ENCODE data around the gene CDX1. TPM values are rescaled to one million over a fixed set of nuclear protein-coding genes. Genes with fewer than 3 reads are reported as not detected.

The CDX1 gene
- total and polyA plus RNA-seq, 5 donors from 2014 or later = not detected

DNA sequence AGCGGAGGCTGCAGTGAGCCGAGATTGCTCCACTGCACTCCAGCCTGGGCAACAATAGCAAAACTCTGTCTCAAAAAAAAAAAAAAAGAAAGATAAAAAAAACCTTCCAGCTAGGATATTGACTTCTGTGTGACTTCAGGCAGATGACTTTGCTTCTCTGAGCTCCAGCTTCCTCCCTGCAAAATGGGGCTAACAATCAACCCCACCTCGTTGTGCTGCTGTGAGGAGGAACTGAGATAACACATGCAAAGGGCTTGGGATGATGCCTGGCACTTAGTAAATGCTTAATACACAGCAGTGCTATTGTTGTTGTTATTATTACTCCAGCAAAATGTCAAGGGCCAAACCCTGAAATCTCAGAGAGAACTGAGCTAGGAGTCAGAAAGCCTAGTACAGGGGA, 3.5 kb upstream of the CDX1 start:
- peaks cover 22% of the 10 kb centered on the region for H3K27me3 Mint-ChIP-seq
- H3K4me3 ChIP-seq (ENCODE audit: low read depth, low read length) = no peak overlapping the region
- H3K27ac ChIP-seq (ENCODE audit: insufficient read depth, low read length, poor library complexity, severe bottlenecking) = no peak overlapping the region
- H3K9me3 Mint-ChIP-seq = no peaks in the 10 kb centered on the region
- H3K4me3 Mint-ChIP-seq = no peak overlapping the region
- H3K27ac Mint-ChIP-seq = no peak overlapping the region
- no peaks in the 10 kb centered on the region for H3K27me3 ChIP-seq (ENCODE audit: control insufficient read depth, insufficient read depth, low read length)
- no peaks in the 10 kb centered on the region for H3K9me3 ChIP-seq (ENCODE audit: control insufficient read depth in 2 of 2, low read length in 2 of 2)
- ATAC-seq (ENCODE audit: low read depth in 2 of 2) (no peak), DNase-seq (no peak)
- no peaks in the 10 kb centered on the region for H3K4me1 Mint-ChIP-seq
- H3K36me3 ChIP-seq (ENCODE audit: control insufficient read depth, insufficient read depth, low read length) = no peaks in the 10 kb centered on the region
- no peaks in the 10 kb centered on the region for H3K4me1 ChIP-seq (ENCODE audit: control insufficient read depth, insufficient read depth, low read length, poor library complexity, severe bottlenecking)
- no peaks in the 10 kb centered on the region for H3K36me3 Mint-ChIP-seq

DNA sequence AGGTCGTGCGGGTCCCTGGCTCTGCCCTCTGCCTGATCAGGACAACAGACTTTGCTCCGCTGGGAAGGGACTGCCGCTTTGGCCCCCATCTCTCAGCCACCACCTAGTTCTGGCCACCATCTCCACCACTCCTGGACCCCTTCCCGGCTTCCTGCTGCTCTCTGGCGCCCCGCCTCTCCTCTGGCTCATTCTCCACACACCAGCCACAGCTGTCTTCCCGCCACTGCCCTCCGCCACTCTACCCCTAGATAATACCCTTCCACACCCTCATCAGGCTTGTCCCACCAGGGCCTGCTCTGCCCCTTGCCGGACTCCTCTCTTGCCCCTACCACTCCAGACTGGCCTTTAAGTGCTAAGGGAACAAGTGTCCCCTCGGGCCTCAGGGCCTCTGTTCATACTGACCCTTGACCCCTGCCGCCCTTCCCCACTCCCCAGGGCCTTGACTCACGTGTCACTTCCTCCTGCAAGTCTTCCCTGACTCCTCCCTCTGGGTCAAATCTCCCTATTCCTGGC, 3.0 kb upstream of the CDX1 start:
- peaks cover 0 to 1% (median 0%) of the 10 kb centered on the region in 7 donors for H3K9me3 Mint-ChIP-seq
- H3K4me1 Mint-ChIP-seq = no peaks in the 10 kb centered on the region
- Histone ChIP-seq H3K27me3 (ENCODE audit: control insufficient read depth, insufficient read depth, low read length) (no peaks in the 10 kb centered on the region), H3K36me3 (ENCODE audit: control insufficient read depth, insufficient read depth, low read length) (no peaks in the 10 kb centered on the region), H3K9me3 (ENCODE audit: control insufficient read depth in 2 of 2, low read length in 2 of 2) (no peaks in the 10 kb centered on the region), H3K27ac (ENCODE audit: insufficient read depth, low read length, poor library complexity, severe bottlenecking) (no peak overlapping the region), H3K4me1 (ENCODE audit: control insufficient read depth, insufficient read depth, low read length, poor library complexity, severe bottlenecking) (no peaks in the 10 kb centered on the region), H3K4me3 (ENCODE audit: low read depth, low read length) (no peak overlapping the region)
- ATAC-seq (ENCODE audit: low read depth in 2 of 2) (no peak), DNase-seq (no peak)
- no peaks in the 10 kb centered on the region for H3K36me3 Mint-ChIP-seq
- H3K27ac Mint-ChIP-seq = no peak overlapping the region
- no peak overlapping the region for H3K4me3 Mint-ChIP-seq
- H3K27me3 Mint-ChIP-seq = peaks cover 27% of the 10 kb centered on the region

DNA sequence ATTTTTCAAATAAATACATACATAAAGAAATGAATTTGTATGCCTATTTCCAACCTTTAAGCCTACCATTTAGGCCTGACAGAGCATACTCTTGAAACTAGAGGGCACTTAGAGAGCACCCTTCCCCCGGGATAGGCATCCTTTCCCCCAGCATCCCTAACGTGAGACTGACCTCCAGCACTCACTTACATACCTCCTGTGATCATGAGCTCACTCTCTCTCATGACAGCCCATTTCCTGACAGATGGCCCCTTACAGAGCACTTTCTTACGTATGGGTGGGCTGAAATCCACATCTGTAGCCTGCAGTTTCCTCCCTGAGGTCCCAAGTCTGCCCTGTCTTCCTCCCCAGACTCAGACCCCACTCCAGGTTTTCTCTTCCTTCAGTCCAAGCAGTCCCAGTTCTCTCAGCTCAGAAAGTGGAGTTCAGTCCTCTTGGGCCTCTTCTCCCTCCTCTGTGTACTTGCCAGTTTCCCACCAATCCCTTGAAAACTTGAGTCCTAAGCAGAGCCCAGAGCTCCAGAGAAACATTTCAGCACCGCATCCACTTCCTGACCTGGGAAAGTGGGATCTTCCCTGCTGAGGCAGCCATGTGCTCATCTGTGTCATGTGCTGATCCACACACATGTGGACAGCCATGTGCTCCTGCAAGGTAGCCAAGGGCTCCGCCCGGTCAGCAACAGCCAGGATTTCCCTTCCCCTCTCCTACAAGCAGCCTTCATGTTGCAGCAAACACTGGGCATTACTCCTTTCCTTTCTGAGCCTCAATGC, 2.2 kb upstream of the CDX1 start:
- DNase-seq (no peak), ATAC-seq (ENCODE audit: low read depth in 2 of 2) (no peak)
- no peaks in the 10 kb centered on the region for H3K4me1 ChIP-seq (ENCODE audit: control insufficient read depth, insufficient read depth, low read length, poor library complexity, severe bottlenecking)
- no peaks in the 10 kb centered on the region for H3K27me3 ChIP-seq (ENCODE audit: control insufficient read depth, insufficient read depth, low read length)
- Mint-ChIP-seq H3K9me3 (peaks cover 0 to 1% (median 0%) of the 10 kb centered on the region in 7 donors), H3K4me3 (no peak overlapping the region), H3K27ac (no peak overlapping the region), H3K36me3 (no peaks in the 10 kb centered on the region), H3K27me3 (peaks cover 27% of the 10 kb centered on the region), H3K4me1 (no peaks in the 10 kb centered on the region)
- no peaks in the 10 kb centered on the region for H3K9me3 ChIP-seq (ENCODE audit: control insufficient read depth in 2 of 2, low read length in 2 of 2)
- H3K27ac ChIP-seq (ENCODE audit: insufficient read depth, low read length, poor library complexity, severe bottlenecking) = no peak overlapping the region
- H3K4me3 ChIP-seq (ENCODE audit: low read depth, low read length) = no peak overlapping the region
- H3K36me3 ChIP-seq (ENCODE audit: control insufficient read depth, insufficient read depth, low read length) = no peaks in the 10 kb centered on the region

DNA sequence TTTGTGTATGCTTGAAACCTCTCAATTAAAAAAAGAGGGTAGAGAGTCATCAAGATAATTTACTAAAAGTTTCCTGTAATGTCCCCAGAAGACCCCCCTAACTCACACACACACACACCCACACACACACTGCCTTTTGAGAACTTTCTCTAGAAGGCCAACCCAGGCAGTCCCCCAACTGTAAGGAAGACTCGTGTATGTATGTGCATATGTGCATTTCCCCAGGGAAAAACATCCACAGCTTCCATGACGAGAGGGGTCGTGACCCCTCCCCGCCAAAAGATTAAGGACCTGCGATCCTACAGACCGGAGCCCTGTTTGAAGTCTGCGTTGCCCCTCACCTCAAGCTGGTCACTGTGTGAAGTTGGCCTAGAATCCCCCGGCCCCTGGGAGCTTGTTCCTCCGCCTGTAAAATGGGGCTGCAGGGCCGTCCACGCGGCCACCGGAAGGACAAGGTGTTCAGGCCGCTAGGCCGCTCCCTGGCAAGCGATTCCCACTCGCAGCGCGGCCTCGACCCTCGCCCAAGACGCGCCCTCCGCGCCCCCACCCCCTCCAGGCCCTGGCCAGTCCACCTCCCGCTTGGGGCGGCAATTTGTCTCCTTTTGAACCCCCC, 435 bp upstream of the CDX1 start:
- Mint-ChIP-seq H3K27ac (no peak overlapping the region), H3K4me3 (no peak overlapping the region), H3K4me1 (no peaks in the 10 kb centered on the region), H3K36me3 (no peaks in the 10 kb centered on the region), H3K27me3 (peaks cover 27% of the 10 kb centered on the region), H3K9me3 (peaks cover 0 to 1% (median 0%) of the 10 kb centered on the region in 7 donors)
- DNase-seq (no peak), ATAC-seq (ENCODE audit: low read depth in 2 of 2) (no peak)
- no peak overlapping the region for H3K27ac ChIP-seq (ENCODE audit: insufficient read depth, low read length, poor library complexity, severe bottlenecking)
- H3K36me3 ChIP-seq (ENCODE audit: control insufficient read depth, insufficient read depth, low read length) = no peaks in the 10 kb centered on the region
- H3K4me3 ChIP-seq (ENCODE audit: low read depth, low read length) = no peak overlapping the region
- H3K9me3 ChIP-seq (ENCODE audit: control insufficient read depth in 2 of 2, low read length in 2 of 2) = no peaks in the 10 kb centered on the region
- H3K27me3 ChIP-seq (ENCODE audit: control insufficient read depth, insufficient read depth, low read length) = no peaks in the 10 kb centered on the region
- H3K4me1 ChIP-seq (ENCODE audit: control insufficient read depth, insufficient read depth, low read length, poor library complexity, severe bottlenecking) = no peaks in the 10 kb centered on the region

DNA sequence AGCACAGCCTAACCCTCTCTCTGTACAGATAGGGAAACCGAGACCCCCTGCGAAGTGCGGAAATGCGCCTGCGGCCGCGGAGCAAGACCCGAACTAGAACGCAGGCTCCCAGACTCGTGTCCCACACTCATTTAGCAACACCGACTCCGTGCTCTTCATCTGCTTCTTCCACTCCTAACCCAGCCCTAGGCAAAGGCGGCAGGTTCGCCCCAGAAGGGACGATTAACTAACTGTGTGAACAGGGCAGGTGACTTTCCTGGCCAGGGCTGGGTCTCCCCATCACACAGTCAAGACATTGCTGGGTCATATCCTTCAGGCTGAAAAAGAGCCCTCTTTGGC, 903 bp downstream of the CDX1 start:
- no peak overlapping the region for H3K4me3 Mint-ChIP-seq
- peaks cover 0 to 1% (median 0%) of the 10 kb centered on the region in 7 donors for H3K9me3 Mint-ChIP-seq
- H3K27me3 Mint-ChIP-seq = peaks cover 35% of the 10 kb centered on the region
- ATAC-seq (ENCODE audit: low read depth in 2 of 2) (no peak), DNase-seq (no peak)
- no peak overlapping the region for H3K27ac Mint-ChIP-seq
- Histone ChIP-seq H3K27me3 (ENCODE audit: control insufficient read depth, insufficient read depth, low read length) (no peaks in the 10 kb centered on the region), H3K4me3 (ENCODE audit: low read depth, low read length) (no peak overlapping the region), H3K27ac (ENCODE audit: insufficient read depth, low read length, poor library complexity, severe bottlenecking) (no peak overlapping the region), H3K9me3 (ENCODE audit: control insufficient read depth in 2 of 2, low read length in 2 of 2) (no peaks in the 10 kb centered on the region), H3K4me1 (ENCODE audit: control insufficient read depth, insufficient read depth, low read length, poor library complexity, severe bottlenecking) (no peaks in the 10 kb centered on the region), H3K36me3 (ENCODE audit: control insufficient read depth, insufficient read depth, low read length) (no peaks in the 10 kb centered on the region)
- no peaks in the 10 kb centered on the region for H3K4me1 Mint-ChIP-seq
- no peaks in the 10 kb centered on the region for H3K36me3 Mint-ChIP-seq

DNA sequence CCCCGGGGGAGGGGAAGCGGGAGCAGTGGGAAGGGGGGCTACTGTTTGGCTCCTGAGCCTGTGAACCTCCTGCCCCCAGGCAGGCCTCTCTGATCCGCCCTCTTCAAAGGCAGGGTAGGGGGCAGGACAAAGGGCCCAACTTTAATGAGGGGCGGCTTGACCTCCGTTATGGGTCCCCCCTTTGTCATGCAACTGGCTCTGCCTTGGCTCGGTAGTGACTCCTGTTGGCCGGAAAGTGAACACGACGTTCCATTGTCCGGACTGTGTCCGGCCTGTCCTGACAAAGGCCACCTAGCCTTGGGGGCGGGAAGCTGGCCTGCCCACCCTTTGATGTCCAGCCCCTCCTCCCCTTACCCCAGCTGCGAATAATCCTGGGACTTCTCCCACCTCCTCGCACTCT, 1.3 kb downstream of the CDX1 start:
- H3K27me3 ChIP-seq (ENCODE audit: control insufficient read depth, insufficient read depth, low read length) = no peaks in the 10 kb centered on the region
- ATAC-seq (ENCODE audit: low read depth in 2 of 2) = no peak
- H3K9me3 Mint-ChIP-seq = peaks cover 0 to 1% (median 0%) of the 10 kb centered on the region in 7 donors
- DNase-seq = no peak
- no peaks in the 10 kb centered on the region for H3K9me3 ChIP-seq (ENCODE audit: control insufficient read depth in 2 of 2, low read length in 2 of 2)
- H3K27me3 Mint-ChIP-seq = peaks cover 35% of the 10 kb centered on the region
- no peak overlapping the region for H3K4me3 Mint-ChIP-seq
- H3K36me3 Mint-ChIP-seq = no peaks in the 10 kb centered on the region
- H3K36me3 ChIP-seq (ENCODE audit: control insufficient read depth, insufficient read depth, low read length) = no peaks in the 10 kb centered on the region
- no peaks in the 10 kb centered on the region for H3K4me1 Mint-ChIP-seq
- H3K4me1 ChIP-seq (ENCODE audit: control insufficient read depth, insufficient read depth, low read length, poor library complexity, severe bottlenecking) = no peaks in the 10 kb centered on the region
- H3K4me3 ChIP-seq (ENCODE audit: low read depth, low read length) = no peak overlapping the region
- H3K27ac Mint-ChIP-seq = no peak overlapping the region
- no peak overlapping the region for H3K27ac ChIP-seq (ENCODE audit: insufficient read depth, low read length, poor library complexity, severe bottlenecking)

DNA sequence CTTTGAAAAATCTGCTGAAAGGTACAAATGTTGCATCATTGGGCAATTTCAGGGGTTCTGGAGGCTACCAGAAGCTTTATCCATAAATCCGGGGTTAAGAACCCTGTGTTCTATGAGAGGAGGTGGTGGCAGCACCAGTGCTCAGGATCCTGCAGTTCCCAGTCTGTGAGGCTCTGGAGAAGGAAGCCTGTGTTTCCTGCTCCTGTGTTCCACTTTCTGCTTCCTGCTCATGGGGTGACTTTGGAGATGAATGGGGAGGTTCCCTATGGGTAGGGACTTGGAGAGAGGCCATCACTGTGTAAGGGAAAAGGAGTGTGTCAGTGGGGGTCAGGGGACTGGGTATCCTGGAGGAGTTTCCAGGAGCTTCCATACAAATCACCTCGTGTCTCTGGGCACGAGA, 2.3 kb downstream of the CDX1 start:
- Histone ChIP-seq H3K27ac (ENCODE audit: insufficient read depth, low read length, poor library complexity, severe bottlenecking) (no peak overlapping the region), H3K4me1 (ENCODE audit: control insufficient read depth, insufficient read depth, low read length, poor library complexity, severe bottlenecking) (no peaks in the 10 kb centered on the region), H3K9me3 (ENCODE audit: control insufficient read depth in 2 of 2, low read length in 2 of 2) (no peaks in the 10 kb centered on the region), H3K27me3 (ENCODE audit: control insufficient read depth, insufficient read depth, low read length) (no peaks in the 10 kb centered on the region), H3K36me3 (ENCODE audit: control insufficient read depth, insufficient read depth, low read length) (no peaks in the 10 kb centered on the region), H3K4me3 (ENCODE audit: low read depth, low read length) (no peak overlapping the region)
- ATAC-seq (ENCODE audit: low read depth in 2 of 2) (no peak), DNase-seq (no peak)
- Mint-ChIP-seq H3K4me1 (no peaks in the 10 kb centered on the region), H3K9me3 (peaks cover 0 to 1% (median 0%) of the 10 kb centered on the region in 7 donors), H3K36me3 (no peaks in the 10 kb centered on the region), H3K27ac (no peak overlapping the region), H3K4me3 (peak overlapping the region in 1 of 4 donors; percentile 13), H3K27me3 (peaks cover 35% of the 10 kb centered on the region)

DNA sequence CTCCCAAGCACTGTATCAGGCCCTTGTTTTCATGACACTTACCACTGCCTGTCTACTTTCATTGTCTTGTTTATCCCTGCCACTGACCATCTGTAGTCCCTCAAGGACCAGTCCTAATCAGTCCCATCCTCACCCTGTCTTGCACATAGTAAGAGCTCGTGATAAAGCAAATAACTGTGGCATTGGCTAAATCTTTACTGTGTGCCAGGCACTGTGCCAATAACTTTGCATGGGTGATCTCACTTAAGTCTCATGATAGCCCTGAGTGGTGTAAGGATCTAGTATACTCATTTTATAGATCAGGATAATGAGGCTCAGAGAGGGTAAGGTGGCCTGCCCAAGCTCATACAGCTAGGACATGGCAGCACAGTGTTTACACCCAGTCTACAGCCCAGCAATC, 5.6 kb downstream of the CDX1 start:
- H3K27ac Mint-ChIP-seq = no peak overlapping the region

More for the DNA sequence above, 5.6 kb downstream of the CDX1 start:
- no peak for DNase-seq
- Histone ChIP-seq H3K27me3 (ENCODE audit: control insufficient read depth, insufficient read depth, low read length) (no peaks in the 10 kb centered on the region), H3K9me3 (ENCODE audit: control insufficient read depth in 2 of 2, low read length in 2 of 2) (no peaks in the 10 kb centered on the region), H3K36me3 (ENCODE audit: control insufficient read depth, insufficient read depth, low read length) (no peaks in the 10 kb centered on the region), H3K4me3 (ENCODE audit: low read depth, low read length) (no peak overlapping the region), H3K27ac (ENCODE audit: insufficient read depth, low read length, poor library complexity, severe bottlenecking) (no peak overlapping the region), H3K4me1 (ENCODE audit: control insufficient read depth, insufficient read depth, low read length, poor library complexity, severe bottlenecking) (no peaks in the 10 kb centered on the region)
- Mint-ChIP-seq H3K9me3 (peaks cover 0 to 1% (median 0%) of the 10 kb centered on the region in 7 donors), H3K36me3 (no peaks in the 10 kb centered on the region), H3K27me3 (peaks cover 25% of the 10 kb centered on the region), H3K4me3 (no peak overlapping the region), H3K4me1 (no peaks in the 10 kb centered on the region)
- ATAC-seq (ENCODE audit: low read depth in 2 of 2) = no peak

Data from CD4-positive, CD25-positive, alpha-beta regulatory T cell (primary cell).